Trophoblast cell (in vitro differentiated cells and primary cell): ENCODE measurements around the gene DNALI1.

Experiments
- DNase-seq, 2 donors: peaks; one replicate each; pipeline ENCODE4 v3.0.0-alpha.2; 2016
- H2AFZ ChIP-seq: 2 replicates; pipeline ENCODE4 v1.6.1; 2013; ENCODE audit warnings: low read length, moderate library complexity, mild to moderate bottlenecking; ENCODE audit not compliant: insufficient read depth, poor library complexity
- H2AK5ac ChIP-seq: 2 replicates; pipeline ENCODE4 v1.6.1; 2013; ENCODE audit warnings: mild to moderate bottlenecking, low read length
- H2BK120ac ChIP-seq: 2 replicates; pipeline ENCODE4 v1.6.1; 2013; ENCODE audit warnings: low read length, mild to moderate bottlenecking, moderate library complexity; ENCODE audit not compliant: insufficient read depth, poor library complexity
- H2BK12ac ChIP-seq: 2 replicates; pipeline ENCODE4 v1.6.1; 2013; ENCODE audit warnings: mild to moderate bottlenecking, low read length, moderate library complexity
- H2BK5ac ChIP-seq: 2 replicates; pipeline ENCODE4 v1.6.1; 2013; ENCODE audit warnings: low read length, low read depth, moderate library complexity, mild to moderate bottlenecking; ENCODE audit not compliant: poor library complexity
- H3K14ac ChIP-seq: 2 replicates; pipeline ENCODE4 v1.6.1; 2013; ENCODE audit warnings: mild to moderate bottlenecking, low read length
- H3K18ac ChIP-seq: 2 replicates; pipeline ENCODE4 v1.6.1; 2013; ENCODE audit warnings: mild to moderate bottlenecking, low read length
- H3K23ac ChIP-seq: 2 replicates; pipeline ENCODE4 v1.6.1; 2013; ENCODE audit warnings: low read length
- H3K27ac ChIP-seq: 2 replicates; pipeline ENCODE4 v1.5.1; 2013; ENCODE audit warnings: low read depth, mild to moderate bottlenecking, inconsistent platforms, low read length, moderate library complexity
- H3K27me3 ChIP-seq: 2 replicates; pipeline ENCODE4 v1.6.1; 2013; ENCODE audit warnings: inconsistent platforms, mild to moderate bottlenecking, low read length, moderate library complexity; ENCODE audit not compliant: insufficient read depth
- H3K36me3 ChIP-seq, 2 experiments: 1 replicate in 1 of 2; 2 replicates in 1 of 2; pipeline ENCODE4 v1.6.1; 2013; ENCODE audit warnings: low read length in 2 of 2, mild to moderate bottlenecking in 2 of 2, moderate library complexity in 1 of 2; ENCODE audit not compliant: insufficient read depth in 2 of 2, control insufficient read depth in 1 of 2
- H3K4ac ChIP-seq: 2 replicates; pipeline ENCODE4 v1.6.1; 2013; ENCODE audit warnings: low read depth, mild to moderate bottlenecking, low read length, moderate library complexity
- H3K4me1 ChIP-seq, 2 experiments: 1 replicate in 1 of 2; 2 replicates in 1 of 2; pipeline ENCODE4 v1.6.1; 2013; ENCODE audit warnings: low read length in 2 of 2, mild to moderate bottlenecking in 2 of 2, moderate library complexity in 1 of 2; ENCODE audit not compliant: insufficient read depth in 2 of 2, control insufficient read depth in 1 of 2
- H3K4me2 ChIP-seq: 2 replicates; pipeline ENCODE4 v1.6.1; 2013; ENCODE audit warnings: inconsistent platforms, mild to moderate bottlenecking, low read length, moderate library complexity
- H3K4me3 ChIP-seq: 2 replicates; pipeline ENCODE4 v1.5.1; 2013; ENCODE audit warnings: mild to moderate bottlenecking, low read depth, low read length, inconsistent platforms
- H3K79me1 ChIP-seq: one replicate; pipeline ENCODE4 v1.6.1; 2013; ENCODE audit warnings: low read length
- H3K79me2 ChIP-seq: 2 replicates; pipeline ENCODE4 v1.6.1; 2013; ENCODE audit warnings: low read length, mild to moderate bottlenecking; ENCODE audit not compliant: control insufficient read depth, insufficient read depth, poor library complexity
- H3K9ac ChIP-seq: 2 replicates; pipeline ENCODE4 v1.6.1; 2013; ENCODE audit warnings: mild to moderate bottlenecking, low read length
- H3K9me3 ChIP-seq: 2 replicates; pipeline ENCODE4 v1.6.1; 2013; ENCODE audit warnings: low read depth, mild to moderate bottlenecking, control low read depth, inconsistent platforms, low read length; ENCODE audit not compliant: insufficient read depth
- H4K12ac ChIP-seq: 2 replicates; pipeline ENCODE4 v1.6.1; 2013; ENCODE audit warnings: low read depth, mild to moderate bottlenecking, low read length, moderate library complexity
- H4K8ac ChIP-seq: 2 replicates; pipeline ENCODE4 v1.6.1; 2013; ENCODE audit warnings: low read depth, mild to moderate bottlenecking, low read length, moderate library complexity
- H4K91ac ChIP-seq: one replicate; pipeline ENCODE4 v1.6.1; 2013; ENCODE audit warnings: low read depth, mild to moderate bottlenecking, low read length, moderate library complexity
- WGBS: extraction: QIAGEN DNeasy Blood & Tissue Kit; methylation state at CpG from one replicate; pipeline ENCODE4 v1.1.7; 2013; ENCODE audit warnings: missing lambda C conversion rate; ENCODE audit not compliant: insufficient read length, insufficient coverage; ENCODE audit errors: extremely low coverage; 5-methylcytosine and 5-hydroxymethylcytosine counted together

DNALI1 gene

GRCh38 chr1:37567023-37567422 is 10.3 kb downstream of the DNALI1 start:
- no peaks in the 10 kb centered on the region for H3K9me3 ChIP-seq
- no peak overlapping the region for H3K23ac ChIP-seq
- no peak overlapping the region for H3K4me2 ChIP-seq
- H3K27ac ChIP-seq = no peak overlapping the region
- H3K9ac ChIP-seq = no peak overlapping the region
- H4K12ac ChIP-seq = no peak overlapping the region
- H3K79me1 ChIP-seq = no peaks in the 10 kb centered on the region
- no peak overlapping the region for H3K4me3 ChIP-seq
- H2AFZ ChIP-seq = no peak overlapping the region
- H2AK5ac ChIP-seq = no peak overlapping the region
- no peak overlapping the region for H3K14ac ChIP-seq
- H4K8ac ChIP-seq = no peak overlapping the region
- no CpG with 5 or more reads among the region's 3 CpGs for WGBS
- no peak overlapping the region for H3K18ac ChIP-seq
- H3K36me3 ChIP-seq = peaks cover 18 to 57% of the 10 kb centered on the region in 2 experiments
- H3K79me2 ChIP-seq = no peaks in the 10 kb centered on the region
- no peak overlapping the region for H3K4ac ChIP-seq
- no peaks in the 10 kb centered on the region for H3K4me1 ChIP-seq
- DNase-seq = no peak
- no peak overlapping the region for H2BK5ac ChIP-seq
- H3K27me3 ChIP-seq = no peaks in the 10 kb centered on the region
- no peak overlapping the region for H2BK12ac ChIP-seq
- H4K91ac ChIP-seq = no peak overlapping the region
- no peak overlapping the region for H2BK120ac ChIP-seq

- Histone ChIP-seq H3K79me2 (no peaks in the 10 kb centered on the region), H3K18ac (no peak overlapping the region), H3K27me3 (no peaks in the 10 kb centered on the region), H3K23ac (no peak overlapping the region), H3K27ac (no peak overlapping the region), H3K79me1 (no peaks in the 10 kb centered on the region), H2BK120ac (no peak overlapping the region), H3K14ac (no peak overlapping the region), H3K9ac (no peak overlapping the region), H3K4me2 (no peak overlapping the region), H3K9me3 (no peaks in the 10 kb centered on the region), H2AFZ (no peak overlapping the region), H3K4me1 (no peaks in the 10 kb centered on the region), H4K91ac (no peak overlapping the region), H4K8ac (no peak overlapping the region), H2BK12ac (no peak overlapping the region), H4K12ac (no peak overlapping the region), H3K4ac (no peak overlapping the region), H2AK5ac (no peak overlapping the region), H3K36me3 (peaks cover 28 to 80% of the 10 kb centered on the region in 2 experiments), H3K4me3 (no peak overlapping the region), H2BK5ac (no peak overlapping the region)
- WGBS = no CpG with 5 or more reads among the region's 3 CpGs
- peak in 1 of 2 donors; percentile 17 for DNase-seq
Observed at GRCh38 chr1:37570528-37571334, 14.0 kb downstream of the DNALI1 start.

DNA sequence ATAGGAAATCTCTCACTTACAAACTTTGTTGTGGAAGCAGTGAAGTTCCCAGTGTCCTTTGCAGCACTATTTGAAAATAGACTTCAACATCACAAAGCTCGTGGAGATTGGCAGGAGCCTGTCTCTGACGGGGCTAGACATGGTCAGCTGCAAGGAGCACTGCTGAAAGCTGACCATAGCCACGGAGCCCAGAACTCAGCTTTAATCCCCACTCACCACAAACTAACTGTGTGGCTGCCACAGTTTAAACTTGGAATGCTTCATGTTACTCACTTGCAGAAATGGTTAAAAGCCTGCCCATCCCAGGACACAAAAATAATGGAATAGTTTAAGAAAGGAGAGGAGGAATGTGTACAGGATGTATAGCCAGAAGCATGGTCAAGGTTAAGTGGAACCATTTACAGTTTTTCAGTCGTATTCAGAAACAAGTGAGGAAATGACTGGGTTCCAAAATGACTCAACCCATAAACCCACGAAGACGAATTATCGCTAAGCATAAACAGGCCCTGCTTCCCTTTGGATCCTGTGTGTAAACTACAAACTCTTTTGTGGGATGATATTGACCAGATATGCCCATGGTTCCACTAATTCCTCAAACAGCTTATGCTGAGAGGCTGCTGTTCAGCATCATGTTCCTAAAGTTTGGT is 18.2 kb downstream of the DNALI1 start:
- H2BK120ac ChIP-seq = no peak overlapping the region
- H3K36me3 ChIP-seq = peaks cover 27 to 65% of the 10 kb centered on the region in 2 experiments
- no peak overlapping the region for H3K4me3 ChIP-seq
- no peaks in the 10 kb centered on the region for H3K4me1 ChIP-seq
- H3K79me1 ChIP-seq = no peaks in the 10 kb centered on the region
- no peak overlapping the region for H3K23ac ChIP-seq
- H3K79me2 ChIP-seq = no peaks in the 10 kb centered on the region
- H3K4ac ChIP-seq = no peak overlapping the region
- no peak overlapping the region for H3K4me2 ChIP-seq
- H3K18ac ChIP-seq = no peak overlapping the region
- H3K9me3 ChIP-seq = no peaks in the 10 kb centered on the region
- no peak overlapping the region for H4K8ac ChIP-seq
- WGBS = no CpG with 5 or more reads among the region's 7 CpGs
- no peak for DNase-seq
- no peak overlapping the region for H4K91ac ChIP-seq
- no peak overlapping the region for H2AK5ac ChIP-seq
- no peak overlapping the region for H2AFZ ChIP-seq
- H3K9ac ChIP-seq = no peak overlapping the region
- no peak overlapping the region for H4K12ac ChIP-seq
- H3K27me3 ChIP-seq = no peaks in the 10 kb centered on the region
- H3K14ac ChIP-seq = no peak overlapping the region
- no peak overlapping the region for H2BK12ac ChIP-seq
- no peak overlapping the region for H2BK5ac ChIP-seq
- no peak overlapping the region for H3K27ac ChIP-seq

DNA sequence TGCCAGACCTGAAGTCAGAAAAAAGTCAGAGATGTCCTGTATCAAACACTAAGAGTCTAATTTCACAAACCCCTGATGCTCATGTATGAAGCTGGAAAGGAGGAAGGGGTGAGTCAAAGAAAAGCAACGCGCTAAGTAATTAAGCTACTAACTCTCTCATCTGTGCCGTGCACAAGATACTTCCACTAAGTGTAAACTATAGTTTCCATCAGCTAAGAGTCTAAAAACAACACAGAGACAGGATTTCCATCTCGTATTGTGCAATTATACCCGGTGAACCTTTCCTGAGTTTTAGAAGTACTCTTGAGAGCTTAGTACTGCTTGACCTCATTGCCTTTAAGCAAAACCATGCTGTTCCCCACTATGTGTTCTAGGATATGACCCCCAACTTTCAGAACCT is 19.0 kb downstream of the DNALI1 start:
- H4K8ac ChIP-seq = no peak overlapping the region
- H3K79me1 ChIP-seq = no peaks in the 10 kb centered on the region
- no peaks in the 10 kb centered on the region for H3K27me3 ChIP-seq
- H2AFZ ChIP-seq = no peak overlapping the region
- no peak overlapping the region for H3K23ac ChIP-seq
- H4K91ac ChIP-seq = no peak overlapping the region
- H2BK120ac ChIP-seq = no peak overlapping the region
- no CpG with 5 or more reads among the region's 5 CpGs for WGBS
- no peak overlapping the region for H3K14ac ChIP-seq
- no peak for DNase-seq
- no peaks in the 10 kb centered on the region for H3K9me3 ChIP-seq
- H2BK12ac ChIP-seq = no peak overlapping the region
- peaks cover 29 to 65% of the 10 kb centered on the region in 2 experiments for H3K36me3 ChIP-seq
- H3K18ac ChIP-seq = no peak overlapping the region
- no peak overlapping the region for H3K4me2 ChIP-seq
- H2BK5ac ChIP-seq = no peak overlapping the region
- H3K4ac ChIP-seq = no peak overlapping the region
- H3K9ac ChIP-seq = no peak overlapping the region
- no peak overlapping the region for H3K4me3 ChIP-seq
- no peak overlapping the region for H4K12ac ChIP-seq
- no peaks in the 10 kb centered on the region for H3K79me2 ChIP-seq
- no peak overlapping the region for H3K27ac ChIP-seq
- no peak overlapping the region for H2AK5ac ChIP-seq
- H3K4me1 ChIP-seq = no peaks in the 10 kb centered on the region
